Measurements from ENCODE around the gene TAPBPL.
"Not testable (repeated sequence)": the region's sequence is repeated elsewhere in the genome, so short reads cannot be mapped to it uniquely, and the experiment has no call there.

TAPBPL gene

GRCh38 chr12:6493497-6494257 lies 41.8 kb downstream of the TAPBPL start, which contains the start of gene NCAPD2:
NCAPD2 (plus strand) TSS chr12:6494102; CDS start chr12:6495099, 997 bp downstream.
- peak; percentile 96 for DNase-seq

- no peak for DNase-seq
Measured at GRCh38 chr12:6494258-6494743, 42.5 kb downstream of the TAPBPL start.

GRCh38 chr12:6494968-6495367 lies 43.1 kb downstream of the TAPBPL start:
- DNase-seq = no peak

- DNase-seq = not testable (repeated sequence)
Measured at GRCh38 chr12:6497291-6497690, 45.4 kb downstream of the TAPBPL start.

- no peak for DNase-seq
Measured at GRCh38 chr12:6500466-6500865, 48.6 kb downstream of the TAPBPL start.

- DNase-seq = no peak
Measured at GRCh38 chr12:6507102-6507998, 55.5 kb downstream of the TAPBPL start.

GRCh38 chr12:6508087-6508486 lies 56.2 kb downstream of the TAPBPL start:
- DNase-seq = no peak

Data from amniotic stem cell (primary cell).